ENCODE data around the gene PRR33. TPM values are rescaled to one million over a fixed set of nuclear protein-coding genes. Genes with fewer than 3 reads are reported as not detected.

PRR33 gene
- total and polyA plus RNA-seq, 7 donors: 0.13 TPM; not detected in 6

DNA sequence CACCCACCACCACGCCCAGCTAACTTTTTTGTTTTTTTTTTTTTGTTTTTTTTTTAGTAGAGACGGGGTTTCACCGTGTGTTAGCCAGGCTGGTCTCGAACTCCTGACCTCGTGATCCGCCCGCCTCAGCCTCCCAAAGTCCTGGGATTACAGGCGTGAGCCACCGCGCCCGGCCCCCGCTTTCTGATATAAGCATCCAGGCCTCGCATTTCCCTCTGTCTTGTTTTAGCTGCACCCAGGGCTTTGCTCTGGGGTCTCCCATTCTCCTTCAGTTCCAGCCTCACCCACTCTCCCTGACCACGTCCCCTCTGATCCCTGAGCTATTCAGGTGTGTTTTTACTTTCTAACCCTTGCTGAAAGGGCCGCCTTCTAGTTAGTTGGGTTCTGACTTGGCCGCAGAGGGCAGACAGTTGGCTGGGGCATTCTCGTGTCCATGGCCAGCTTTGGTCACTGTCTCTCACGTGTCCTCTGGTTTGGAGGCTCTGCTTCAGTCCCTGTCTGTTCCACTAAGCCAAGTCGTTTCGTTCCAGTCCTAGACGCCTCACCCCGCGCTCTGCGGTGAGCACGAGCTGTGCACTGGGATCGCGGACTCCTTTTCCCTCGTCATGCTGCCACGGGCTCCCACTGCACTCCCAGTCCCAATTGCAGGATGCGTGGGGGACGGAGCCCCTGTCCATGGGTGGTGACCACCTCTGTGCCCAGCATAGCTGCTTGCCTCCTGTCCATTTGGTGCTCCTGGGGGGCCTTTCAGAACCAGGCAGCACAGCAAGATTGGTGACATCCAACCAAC is 21.8 kb upstream of the PRR33 start:
- Histone ChIP-seq H3K27me3 (peaks cover 0 to 6% (median 0%) of the 10 kb centered on the region in 3 donors), H3K36me3 (no peaks in the 10 kb centered on the region), H3K4me3 (no peak overlapping the region), H3K27ac (no peak overlapping the region), H3K9me3 (no peaks in the 10 kb centered on the region), H3K4me1 (no peaks in the 10 kb centered on the region)
- TF ChIP-seq POLR2A (IDR thresholded peaks at IDR 0.05): no peak
- TF ChIP-seq, protein P1, sequence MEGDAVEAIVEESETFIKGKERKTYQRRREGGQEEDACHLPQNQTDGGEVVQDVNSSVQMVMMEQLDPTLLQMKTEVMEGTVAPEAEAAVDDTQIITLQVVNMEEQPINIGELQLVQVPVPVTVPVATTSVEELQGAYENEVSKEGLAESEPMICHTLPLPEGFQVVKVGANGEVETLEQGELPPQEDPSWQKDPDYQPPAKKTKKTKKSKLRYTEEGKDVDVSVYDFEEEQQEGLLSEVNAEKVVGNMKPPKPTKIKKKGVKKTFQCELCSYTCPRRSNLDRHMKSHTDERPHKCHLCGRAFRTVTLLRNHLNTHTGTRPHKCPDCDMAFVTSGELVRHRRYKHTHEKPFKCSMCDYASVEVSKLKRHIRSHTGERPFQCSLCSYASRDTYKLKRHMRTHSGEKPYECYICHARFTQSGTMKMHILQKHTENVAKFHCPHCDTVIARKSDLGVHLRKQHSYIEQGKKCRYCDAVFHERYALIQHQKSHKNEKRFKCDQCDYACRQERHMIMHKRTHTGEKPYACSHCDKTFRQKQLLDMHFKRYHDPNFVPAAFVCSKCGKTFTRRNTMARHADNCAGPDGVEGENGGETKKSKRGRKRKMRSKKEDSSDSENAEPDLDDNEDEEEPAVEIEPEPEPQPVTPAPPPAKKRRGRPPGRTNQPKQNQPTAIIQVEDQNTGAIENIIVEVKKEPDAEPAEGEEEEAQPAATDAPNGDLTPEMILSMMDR (IDR thresholded peaks at IDR 0.05): no peak
- no peak for TF ChIP-seq POLR2AphosphoS5 (IDR thresholded peaks at IDR 0.05)
- TF ChIP-seq EP300 (IDR thresholded peaks at IDR 0.05): no peak
- WGBS, 2 donors: 82 to 90% methylated on average over 31 of the region's 31 CpGs
- DNase-seq: no peak
- intact Hi-C loops (cut with DNase I): no loop called here

DNA sequence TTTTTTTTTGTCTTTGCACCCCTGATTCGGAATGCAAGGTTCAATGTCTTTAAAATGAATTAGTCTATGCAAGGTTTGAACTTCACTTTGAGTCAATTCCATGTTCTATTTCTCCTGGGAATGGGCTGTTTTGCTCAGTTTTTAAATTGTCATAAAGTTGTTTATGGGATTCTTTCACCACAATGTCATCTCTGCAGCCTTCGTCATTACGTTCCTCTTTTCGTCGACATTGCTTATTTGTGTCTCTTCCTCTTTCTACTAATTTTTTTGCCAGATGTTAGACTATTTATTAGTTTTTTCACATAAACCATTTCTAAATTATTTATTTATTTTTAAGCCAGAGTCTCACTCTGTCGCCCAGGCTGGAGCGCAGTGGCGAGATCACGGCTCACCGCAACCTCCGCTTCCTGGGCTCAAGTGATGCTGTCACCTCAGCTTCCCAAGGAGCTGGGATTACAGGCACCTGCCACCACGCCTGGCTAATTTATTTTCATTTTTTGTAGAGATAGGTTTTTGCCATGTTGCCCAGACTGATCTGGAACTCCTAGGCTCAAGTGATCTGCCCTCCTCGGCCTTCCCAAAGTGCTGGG is 20.7 kb upstream of the PRR33 start:
- no peak for TF ChIP-seq POLR2A (IDR thresholded peaks at IDR 0.05)
- TF ChIP-seq POLR2AphosphoS5 (IDR thresholded peaks at IDR 0.05): no peak
- TF ChIP-seq, protein P1 (IDR thresholded peaks at IDR 0.05): no peak
- TF ChIP-seq EP300 (IDR thresholded peaks at IDR 0.05): no peak
- Histone ChIP-seq H3K4me3 (no peak overlapping the region), H3K27me3 (peaks cover 0 to 6% (median 0%) of the 10 kb centered on the region in 3 donors), H3K9me3 (no peaks in the 10 kb centered on the region), H3K36me3 (no peaks in the 10 kb centered on the region), H3K4me1 (no peaks in the 10 kb centered on the region), H3K27ac (peak overlapping the region in 1 of 4 donors; percentile 20)
- no peak for DNase-seq
- WGBS, 2 donors: 74 to 82% methylated on average over 13 of the region's 13 CpGs
- intact Hi-C loops (cut with DNase I): no loop called here

DNA sequence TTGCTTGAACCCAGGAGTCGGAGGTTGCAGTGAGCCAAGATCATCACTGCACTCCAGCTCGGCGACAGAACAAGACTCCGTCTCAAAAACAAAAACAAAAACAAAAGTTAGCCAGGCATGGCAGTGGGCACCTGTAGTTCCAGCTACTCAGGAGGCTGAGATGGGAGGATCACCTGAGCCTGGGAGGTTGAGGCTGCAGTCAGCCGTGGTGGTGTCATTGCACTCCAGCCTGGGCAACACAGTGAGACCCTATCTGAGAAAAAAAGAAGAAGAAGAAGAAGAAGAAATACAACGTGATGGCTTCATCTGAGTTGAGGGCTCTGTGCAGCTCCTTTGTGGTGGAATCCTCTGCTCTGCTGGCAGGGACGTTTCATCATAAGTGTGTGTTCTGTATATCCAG is 17.8 kb upstream of the PRR33 start:
- 86 to 93% methylated on average over 7 of the region's 7 CpGs for WGBS, 2 donors
- TF ChIP-seq, protein P1 (IDR thresholded peaks at IDR 0.05): no peak
- TF ChIP-seq POLR2A (IDR thresholded peaks at IDR 0.05) (no peak), EP300 (IDR thresholded peaks at IDR 0.05) (no peak), POLR2AphosphoS5 (IDR thresholded peaks at IDR 0.05) (no peak)
- Histone ChIP-seq H3K27ac (peak overlapping the region in 1 of 4 donors; percentile 66), H3K9me3 (no peaks in the 10 kb centered on the region), H3K4me3 (no peak overlapping the region), H3K36me3 (no peaks in the 10 kb centered on the region), H3K27me3 (peaks cover 0 to 6% (median 0%) of the 10 kb centered on the region in 3 donors), H3K4me1 (no peaks in the 10 kb centered on the region)
- no peak for DNase-seq
- intact Hi-C loops (cut with DNase I): no loop called here

DNA sequence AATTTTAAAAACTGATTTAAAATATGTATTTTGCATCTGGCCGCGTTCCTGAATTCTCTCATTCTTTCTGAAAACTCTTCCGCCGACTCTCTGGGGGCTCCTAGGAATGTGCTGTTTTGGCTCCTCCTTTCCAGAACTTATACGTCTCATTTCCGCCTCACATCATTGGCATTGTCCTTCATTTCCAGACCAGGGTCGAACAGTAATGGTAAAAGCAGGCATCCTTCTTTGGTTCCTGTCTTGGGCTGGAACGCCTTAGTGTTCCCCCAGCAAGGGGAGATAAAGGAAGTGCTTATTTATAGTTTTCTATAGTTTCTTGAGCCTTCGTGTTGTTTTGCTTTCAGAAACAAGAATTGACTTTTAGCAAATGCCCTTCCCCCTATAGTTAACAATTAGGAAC is 16.9 kb upstream of the PRR33 start:
- 56 to 62% methylated on average over 9 of the region's 9 CpGs for WGBS, 2 donors
- no peak for DNase-seq
- H3K4me1 ChIP-seq: no peaks in the 10 kb centered on the region
- peak overlapping the region in 3 of 4 donors; percentile 32 to 66 (median 56) for H3K27ac ChIP-seq
- no peaks in the 10 kb centered on the region for H3K36me3 ChIP-seq
- H3K27me3 ChIP-seq: peaks cover 0 to 6% (median 0%) of the 10 kb centered on the region in 3 donors
- intact Hi-C loops (cut with DNase I): no loop called here
- no peaks in the 10 kb centered on the region for H3K9me3 ChIP-seq
- no peak for TF ChIP-seq POLR2AphosphoS5 (IDR thresholded peaks at IDR 0.05)
- TF ChIP-seq, protein P1 (IDR thresholded peaks at IDR 0.05): no peak
- no peak for TF ChIP-seq POLR2A (IDR thresholded peaks at IDR 0.05)
- no peak for TF ChIP-seq EP300 (IDR thresholded peaks at IDR 0.05)
- H3K4me3 ChIP-seq: no peak overlapping the region

Measured in sigmoid colon (tissue), 7 donors.